Cerebellar nuclear complex (tissue), 1 donor: Measurements from ENCODE around the gene AKAP13.
"Not testable (repeated sequence)": the region's sequence is repeated elsewhere in the genome, so short reads cannot be mapped to it uniquely, and the experiment has no call there.

Experiments used
- DNase-seq, 2 experiments: peaks; one replicate each; lab custom pipeline; 2025; lab: John Stamatoyannopoulos, UW

The AKAP13 gene

DNA sequence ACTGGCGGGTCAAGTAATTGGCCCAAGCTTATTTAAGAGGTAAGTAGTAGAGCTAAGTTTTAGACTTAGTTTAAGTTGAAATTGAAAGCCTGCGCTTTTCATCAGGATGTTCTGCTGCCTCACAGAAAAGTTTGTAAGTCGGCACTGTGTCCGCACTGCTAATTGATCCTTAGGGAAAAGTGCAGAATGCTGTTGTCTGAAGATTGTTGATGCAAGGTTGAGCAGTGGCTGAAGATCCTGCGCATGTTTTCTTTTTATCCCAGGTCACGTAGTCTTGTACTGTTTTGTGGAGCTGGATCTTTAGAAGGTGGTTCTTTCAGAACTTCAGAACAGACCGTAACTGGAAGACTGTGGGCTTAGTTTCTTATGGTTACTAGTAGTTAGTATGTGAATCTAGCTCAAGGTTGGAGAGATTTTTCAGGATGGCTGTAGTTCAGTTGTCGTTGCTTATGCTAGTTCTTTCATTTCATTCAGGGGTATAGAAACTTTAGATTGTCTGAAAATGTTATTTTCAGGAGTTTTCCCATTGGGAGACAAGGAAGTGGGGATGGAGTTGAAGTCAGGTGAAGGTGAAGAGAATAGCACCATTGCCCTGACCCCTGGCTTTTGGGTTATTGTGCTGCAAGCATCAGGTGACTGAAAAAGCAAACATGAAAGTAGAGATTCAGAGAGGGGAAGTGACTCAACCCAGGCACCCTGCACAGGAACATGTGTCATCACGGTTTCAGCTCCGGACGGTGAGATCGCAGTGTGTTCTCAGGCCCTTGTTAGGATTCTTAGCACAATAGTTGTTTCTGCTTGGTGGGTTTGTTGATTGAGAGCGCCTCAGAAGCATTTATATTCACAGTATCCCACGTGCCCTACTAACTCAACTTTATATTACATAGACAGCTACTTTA is 32.8 kb downstream of the AKAP13 start:
- no peak for DNase-seq

DNA sequence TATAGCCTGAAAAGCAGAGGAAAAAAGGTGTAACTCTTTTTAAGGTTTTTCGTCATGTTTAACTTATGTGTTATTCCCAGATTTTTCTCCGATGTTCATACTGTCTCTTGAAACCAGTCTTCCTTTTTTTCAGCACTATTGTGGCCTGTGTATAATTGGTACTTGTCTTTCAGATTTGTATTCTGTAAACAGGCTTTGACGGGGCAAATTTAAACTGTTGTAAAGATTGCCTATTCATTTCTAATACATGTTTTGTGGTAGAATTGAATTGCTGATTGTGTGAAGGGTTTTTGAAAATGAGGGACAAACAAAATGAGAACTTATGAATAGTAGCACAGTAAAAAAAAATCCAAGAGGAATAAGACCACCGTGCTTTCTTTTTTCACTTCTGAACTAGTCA is 33.6 kb downstream of the AKAP13 start:
- DNase-seq = no peak

DNA sequence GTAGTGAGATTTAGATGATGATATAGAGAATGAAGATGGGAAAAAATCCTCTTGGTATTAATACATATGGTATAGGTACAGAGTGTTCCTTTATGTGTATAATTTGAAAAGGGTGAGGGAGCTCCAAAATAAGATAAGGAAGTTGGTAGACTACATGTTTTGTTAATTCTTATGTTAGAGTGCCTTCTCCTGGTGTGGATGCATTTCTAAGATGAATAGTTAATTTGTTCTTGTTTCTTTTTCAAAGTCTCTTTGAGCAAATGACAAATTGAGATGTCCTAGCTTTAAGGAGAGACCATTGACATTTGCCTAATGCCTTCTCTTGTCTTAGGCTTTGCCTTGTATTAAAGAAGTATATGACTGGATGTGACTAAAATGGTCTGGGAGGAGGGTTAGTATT is 34.1 kb downstream of the AKAP13 start:
- DNase-seq = no peak

DNA sequence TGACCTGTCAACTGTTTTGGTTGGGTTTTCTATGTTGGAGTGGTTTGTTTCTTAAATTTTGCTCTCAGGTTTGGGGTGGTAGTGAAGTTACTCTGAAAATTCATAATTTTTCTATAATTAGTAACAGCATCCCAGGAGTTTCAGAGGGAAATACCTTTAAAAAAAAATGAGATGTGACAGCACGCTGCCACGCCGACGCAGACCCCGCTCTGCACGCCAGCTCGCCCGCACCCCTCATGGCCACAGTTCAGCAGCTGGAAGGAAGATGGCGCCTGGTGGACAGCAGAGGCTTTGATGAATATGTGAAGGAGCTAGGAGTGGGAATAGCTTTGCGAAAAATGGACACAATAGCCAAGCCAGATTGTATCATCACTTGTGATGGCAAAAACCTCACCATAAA is 34.6 kb downstream of the AKAP13 start:
- no peak for DNase-seq

DNA sequence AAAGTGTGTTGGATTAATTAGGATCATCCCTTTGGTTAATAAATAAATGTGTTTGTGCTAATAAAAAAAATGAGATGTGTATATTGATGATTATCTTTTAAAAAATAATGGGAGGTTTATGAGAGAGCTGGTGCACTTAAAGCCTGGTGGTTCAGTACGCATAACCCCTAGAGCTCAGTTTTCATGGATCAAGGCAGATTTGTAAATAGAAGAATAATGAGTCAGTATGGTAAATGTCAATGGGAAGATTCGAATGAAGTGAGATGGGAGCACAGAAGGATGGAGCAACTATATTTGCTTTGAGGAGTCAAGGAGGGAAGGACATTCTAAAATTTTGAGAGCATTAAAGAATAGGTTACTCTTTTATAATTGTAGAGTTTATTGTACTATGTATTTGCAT is 35.4 kb downstream of the AKAP13 start:
- DNase-seq = no peak

DNA sequence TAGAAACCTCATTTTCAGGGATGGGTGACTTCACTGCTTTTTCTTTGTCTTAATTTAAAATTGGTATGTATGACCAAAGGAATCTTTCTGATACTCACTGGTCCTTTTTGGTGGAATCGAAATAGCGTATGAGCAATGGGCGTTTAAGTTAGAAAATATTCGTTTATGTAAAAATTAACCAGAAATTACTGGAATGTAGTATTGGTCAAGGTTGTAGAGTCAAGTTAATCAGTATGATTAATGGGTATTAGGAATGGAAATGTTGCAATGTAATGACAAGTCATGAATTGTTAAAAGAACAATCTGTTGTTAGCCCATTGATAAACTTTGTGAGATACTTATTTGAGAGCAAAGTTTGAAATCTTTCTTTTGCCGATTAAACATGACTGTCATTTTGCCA is 36.9 kb downstream of the AKAP13 start:
- DNase-seq = no peak

DNA sequence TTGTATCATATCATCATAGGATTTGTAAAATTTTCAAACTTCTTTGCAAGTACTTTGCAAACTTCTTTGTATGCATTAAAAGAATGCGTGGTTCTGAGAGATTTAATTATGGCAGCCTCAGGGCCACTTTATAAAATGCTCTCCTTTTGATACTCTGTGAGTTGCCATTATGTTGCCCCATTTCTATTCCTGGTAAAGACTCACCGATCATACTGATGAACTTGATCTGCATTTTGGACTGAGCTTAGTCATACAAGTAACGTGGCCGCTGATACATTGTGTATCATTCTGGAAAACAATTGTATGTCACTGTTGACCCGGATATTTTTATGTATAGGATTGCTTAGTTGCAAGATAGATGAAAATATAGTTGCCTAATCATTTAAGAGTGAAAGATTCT is 38.8 kb downstream of the AKAP13 start:
- DNase-seq = no peak

DNA sequence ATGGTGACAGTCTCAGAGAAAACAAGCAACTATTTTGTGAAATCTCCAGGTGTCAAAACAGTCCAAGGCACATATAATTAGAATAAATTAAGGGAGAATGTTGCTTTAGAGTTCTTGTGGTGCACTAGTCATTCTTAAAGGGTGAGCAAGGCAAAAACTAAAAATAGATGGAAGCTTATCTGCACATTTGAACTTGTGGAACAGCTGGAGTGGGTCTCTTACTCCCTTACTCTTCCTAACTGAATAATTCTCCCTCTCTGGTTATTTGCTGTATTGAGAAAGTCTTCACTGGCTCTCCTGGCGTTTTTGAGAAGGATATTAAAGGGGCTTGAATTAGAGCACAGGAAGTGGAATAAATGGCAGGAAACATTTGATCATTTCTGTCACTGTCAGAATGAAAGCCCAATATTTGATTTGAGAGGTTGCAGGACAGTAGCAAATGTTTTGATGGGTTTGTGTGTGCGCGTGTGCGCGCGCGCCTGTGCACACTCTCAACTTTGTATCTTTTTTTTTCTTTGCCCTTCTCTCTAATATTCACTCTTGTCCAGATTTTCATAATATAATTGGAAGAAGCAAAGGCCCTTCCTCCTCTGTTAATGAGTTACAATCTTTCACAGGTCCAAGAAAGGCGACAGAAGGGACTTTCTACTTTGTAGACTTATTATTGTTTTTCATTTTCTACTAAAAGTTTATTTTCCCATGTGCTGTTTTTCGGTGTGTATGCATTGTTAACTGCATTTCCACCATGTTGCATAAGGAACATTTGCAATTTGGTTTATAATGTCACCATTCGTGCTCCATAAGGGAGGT is 40.9 kb downstream of the AKAP13 start:
- DNase-seq = no peak

DNA sequence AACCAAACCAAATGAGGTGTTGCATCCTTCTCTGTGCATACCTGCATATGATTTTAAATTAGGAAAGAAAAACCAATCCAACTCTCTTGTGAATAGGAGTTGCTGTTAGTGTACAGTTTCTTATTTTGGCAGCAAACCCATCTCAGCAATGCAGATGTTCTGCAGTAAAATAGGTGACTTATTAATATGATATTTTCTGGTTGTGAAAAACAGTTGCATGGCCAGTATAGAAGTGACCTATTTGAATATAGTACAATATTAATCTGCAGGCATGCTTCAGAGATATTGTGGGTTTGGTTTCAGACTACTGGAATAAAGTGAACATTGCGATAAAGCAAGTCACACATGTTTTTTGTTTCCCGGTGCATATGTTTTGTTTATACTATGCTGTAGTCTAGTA is 42.2 kb downstream of the AKAP13 start:
- DNase-seq = no peak

DNA sequence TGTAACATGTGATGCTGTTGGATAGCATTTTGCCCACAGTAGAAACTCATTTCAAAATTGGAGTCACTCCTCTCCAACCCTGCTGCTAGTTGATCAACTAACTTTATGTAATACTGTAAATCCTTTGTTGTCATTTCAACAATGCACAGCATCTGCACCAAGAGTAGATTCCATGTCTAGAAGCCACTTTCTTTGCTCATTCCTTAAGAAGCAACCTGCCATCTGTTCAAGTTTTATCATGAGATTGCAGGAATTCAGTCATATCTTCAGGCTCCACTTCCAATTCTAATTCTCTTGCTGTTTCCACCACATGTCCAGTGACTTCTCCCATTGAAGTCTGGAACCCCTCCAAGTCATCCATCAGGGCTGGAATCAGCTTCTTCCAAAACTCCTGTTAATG is 42.9 kb downstream of the AKAP13 start:
- DNase-seq = no peak

DNA sequence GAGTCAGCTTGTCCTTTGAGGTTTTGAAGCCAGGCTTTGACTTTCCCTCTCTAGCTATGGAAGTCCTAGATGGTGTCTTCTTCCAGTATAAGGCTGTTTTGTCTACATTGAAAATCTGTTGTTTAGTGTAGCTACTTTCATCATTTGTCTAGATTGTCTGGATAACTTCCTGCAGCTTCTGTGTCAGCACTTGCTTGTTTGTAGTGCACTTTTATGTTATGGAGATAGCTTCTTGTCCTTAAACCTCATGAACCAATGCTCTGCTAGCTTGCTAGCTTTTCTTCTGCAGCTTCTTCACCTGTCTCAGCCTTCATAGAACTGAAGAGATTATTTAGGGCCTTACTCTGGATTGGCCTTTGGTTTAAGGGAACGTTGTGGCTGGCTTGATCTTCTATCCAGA is 43.8 kb downstream of the AKAP13 start:
- no peak for DNase-seq

DNA sequence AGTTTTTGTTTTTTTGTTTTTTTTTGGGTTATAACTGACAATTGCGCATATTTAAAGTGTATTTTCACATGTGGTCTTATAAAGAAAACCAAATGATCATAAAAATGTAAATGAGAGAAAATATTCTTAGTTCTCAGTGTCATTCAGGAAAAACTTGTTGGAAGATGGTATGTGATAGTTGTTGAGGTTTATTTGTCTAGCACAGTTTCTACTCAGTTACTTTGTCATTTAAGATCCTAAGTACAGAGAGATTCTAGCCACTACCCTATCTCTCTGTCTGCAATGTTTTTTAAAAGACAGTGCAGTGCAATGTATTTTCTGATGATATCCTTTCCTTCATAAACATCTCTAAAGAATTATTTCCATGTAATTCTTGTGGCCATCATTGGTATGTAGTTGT is 46.1 kb downstream of the AKAP13 start:
- DNase-seq = no peak

DNA sequence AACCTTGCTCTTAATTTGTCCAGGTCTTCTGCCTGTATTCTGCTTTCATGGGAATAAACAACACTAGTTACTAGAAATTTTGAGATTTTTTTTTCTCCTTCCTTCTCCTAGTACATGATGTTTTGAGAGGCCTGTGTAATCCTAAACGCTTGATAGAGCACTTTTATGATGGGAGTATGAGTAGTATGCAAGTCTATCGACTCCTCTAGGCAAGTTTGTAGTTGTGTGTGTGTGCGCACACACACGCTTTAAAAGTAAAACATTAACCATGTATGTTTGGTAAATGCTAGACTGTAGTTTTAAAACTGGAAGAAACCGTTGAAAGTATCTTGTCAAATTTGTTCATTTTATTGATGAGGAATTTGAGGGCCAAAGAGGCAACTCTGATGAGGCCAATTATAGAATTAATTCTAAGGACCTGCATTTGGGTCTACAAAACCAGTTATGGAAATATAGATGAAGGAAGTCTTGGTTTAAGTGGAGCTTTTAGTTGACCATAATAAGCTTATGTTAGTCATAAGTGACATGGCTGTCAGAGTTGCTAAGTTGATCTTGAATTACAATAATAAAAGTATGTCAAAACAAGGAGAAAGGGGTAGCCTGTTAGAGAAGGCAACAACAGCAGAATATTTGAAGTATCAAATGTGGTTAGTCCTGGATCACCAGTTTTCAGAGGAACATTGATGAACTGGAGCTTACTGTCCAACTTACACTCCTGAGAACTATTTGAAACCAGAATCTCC is 47.1 kb downstream of the AKAP13 start:
- no peak for DNase-seq

DNA sequence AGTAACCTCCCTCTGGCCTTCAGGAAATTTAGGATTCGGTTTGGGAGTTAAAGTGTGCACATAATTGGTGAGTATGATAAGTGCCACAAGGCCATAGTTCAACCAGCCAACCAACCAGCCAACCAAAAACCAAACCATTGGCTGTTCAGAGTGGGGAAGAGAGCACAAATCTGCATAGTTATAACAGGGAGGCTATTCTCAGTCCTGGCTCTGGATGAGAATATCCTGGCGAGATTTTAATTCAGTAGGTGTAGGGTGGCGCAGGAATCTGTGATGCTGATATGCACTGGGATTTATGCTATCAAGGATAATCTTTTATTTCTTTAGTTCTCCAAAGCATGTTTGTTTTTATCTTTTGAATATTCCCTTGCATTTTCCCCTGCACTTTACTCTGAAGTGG is 49.1 kb downstream of the AKAP13 start:
- DNase-seq = no peak

DNA sequence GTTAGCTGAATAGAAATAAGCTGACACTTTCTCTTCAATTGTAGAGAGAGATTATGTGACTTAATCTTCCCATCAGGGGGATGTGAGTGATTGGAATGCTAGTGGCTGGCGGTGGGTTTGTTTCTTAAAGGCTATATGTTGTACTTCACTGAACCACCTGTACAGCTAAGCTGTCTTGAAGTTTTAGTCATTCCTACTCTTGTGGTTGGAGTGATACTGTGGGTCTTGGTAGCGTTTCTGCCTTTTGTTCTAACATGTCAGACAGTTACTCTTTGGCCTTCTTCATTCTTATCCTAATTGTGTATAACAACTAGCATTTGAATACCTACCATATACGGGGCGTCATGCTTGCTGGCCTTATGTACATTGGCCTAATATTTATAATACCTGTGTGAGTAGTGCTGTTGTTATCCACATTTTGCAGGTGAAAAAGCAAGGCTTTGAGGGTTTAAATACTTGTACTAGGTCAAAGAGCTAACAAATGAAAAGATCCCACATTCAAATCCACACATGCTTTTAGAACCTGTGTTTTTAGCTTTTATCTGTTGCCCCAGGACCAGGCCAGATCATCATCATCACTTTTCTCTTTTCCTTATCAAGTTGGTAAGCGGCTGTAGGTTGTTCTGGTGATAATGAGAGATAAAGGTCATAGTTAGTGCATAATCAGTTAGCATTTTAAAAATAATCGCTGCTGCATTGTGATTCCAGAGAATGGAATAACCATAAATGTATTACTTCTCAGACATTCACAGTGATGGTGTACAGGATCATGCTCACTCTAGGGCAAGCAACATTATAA is 50.2 kb downstream of the AKAP13 start:
- DNase-seq = no peak

DNA sequence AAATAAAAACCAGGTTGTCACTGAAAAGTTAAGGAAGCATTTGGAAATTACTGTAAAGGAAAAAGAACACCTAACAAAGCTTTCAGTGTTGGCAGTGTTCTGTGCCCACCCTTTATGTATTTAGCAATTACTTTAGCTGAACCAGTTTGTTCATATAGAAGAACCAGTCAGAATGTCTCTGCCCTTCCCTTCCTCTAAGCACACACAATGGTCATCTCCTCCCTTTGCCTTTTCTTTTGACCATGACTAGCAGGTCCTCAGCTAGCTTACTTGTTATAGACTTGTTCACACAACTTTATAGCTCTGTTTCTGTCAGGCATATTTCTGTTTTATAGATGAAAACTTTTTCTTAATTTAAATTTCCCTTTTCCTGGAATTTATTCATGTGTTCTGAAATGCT is 59.6 kb downstream of the AKAP13 start:
- DNase-seq = no peak

DNA sequence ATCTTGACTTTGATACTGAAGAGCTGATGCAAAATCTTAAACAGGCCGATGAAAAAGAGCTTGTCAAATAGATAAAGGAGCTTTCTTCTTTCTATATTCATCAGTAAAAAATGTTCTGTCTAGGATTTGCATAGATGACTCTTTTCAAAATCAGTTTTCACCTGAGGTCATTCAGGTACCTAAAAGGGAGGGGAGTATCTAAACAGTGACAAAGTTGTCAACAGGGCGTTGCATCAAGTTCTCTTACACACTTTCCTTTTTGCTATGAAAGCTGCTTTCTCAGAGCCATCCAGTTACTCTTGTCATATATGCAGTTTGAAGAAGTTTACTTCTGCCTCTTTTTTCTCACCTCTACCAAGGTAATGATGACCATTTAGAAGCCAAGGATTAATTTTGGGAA is 60.0 kb downstream of the AKAP13 start:
- DNase-seq = no peak

DNA sequence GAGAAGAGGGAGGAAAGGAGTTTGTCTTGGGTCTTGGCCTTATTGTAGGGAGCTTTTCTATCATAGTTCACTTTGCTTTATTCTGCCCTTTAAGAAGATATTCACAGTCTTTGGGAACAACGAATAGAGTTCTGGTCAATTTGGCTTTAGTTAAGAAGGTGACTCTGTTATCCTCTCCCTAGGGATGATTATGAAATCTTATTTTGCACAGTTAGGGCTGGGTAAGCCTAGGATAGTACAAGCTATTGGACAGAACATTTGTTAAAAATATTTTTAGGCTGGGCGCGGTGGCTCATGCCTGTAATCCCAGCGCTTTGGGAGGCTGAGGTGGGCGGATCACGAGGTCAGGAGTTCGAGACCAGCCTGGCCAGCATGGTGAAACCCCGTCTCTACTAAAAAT is 61.5 kb downstream of the AKAP13 start:
- DNase-seq = not testable (repeated sequence)

DNA sequence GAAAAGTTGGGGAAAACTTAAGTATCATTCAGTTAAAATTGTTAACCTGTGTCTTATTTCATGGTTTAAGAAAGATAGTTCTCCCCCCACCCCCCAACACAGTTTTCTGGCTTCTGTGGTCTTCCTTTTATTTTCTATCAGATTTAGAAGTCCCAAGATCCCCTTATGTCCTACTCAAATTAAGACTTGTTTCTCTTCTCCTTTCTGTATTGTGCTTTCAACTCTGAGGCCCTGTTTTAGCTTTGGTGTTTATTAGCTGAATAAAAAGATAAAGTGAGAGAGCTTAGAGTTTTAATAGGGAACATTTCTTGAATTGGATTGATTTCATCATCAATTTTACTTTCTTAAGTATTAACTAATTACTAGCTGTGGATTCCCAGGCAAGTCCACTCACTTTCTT is 62.6 kb downstream of the AKAP13 start:
- DNase-seq = no peak

DNA sequence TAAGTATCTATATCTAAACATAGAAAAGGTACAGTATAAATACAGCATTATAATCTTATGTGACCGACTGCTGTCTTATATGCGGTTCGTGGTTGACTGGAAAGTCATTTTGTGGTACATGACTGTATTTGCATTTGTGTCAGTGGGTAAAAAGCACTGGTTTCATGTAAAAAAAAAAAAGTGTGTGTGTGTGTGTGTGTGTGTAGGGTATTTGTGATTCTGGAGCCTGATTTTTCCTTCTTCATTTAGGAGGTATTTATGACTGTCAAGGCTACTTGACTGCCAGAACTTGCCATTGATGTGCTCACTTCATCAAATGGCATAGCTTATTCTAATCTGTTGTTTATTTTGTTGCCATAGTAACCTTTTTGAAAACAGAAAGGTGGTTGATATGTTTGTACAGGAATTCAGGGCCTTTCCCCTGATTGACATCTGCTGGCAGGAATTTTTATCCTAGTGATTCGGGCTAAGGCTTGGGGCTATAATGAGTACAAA is 63.2 kb downstream of the AKAP13 start:
- DNase-seq = no peak

DNA sequence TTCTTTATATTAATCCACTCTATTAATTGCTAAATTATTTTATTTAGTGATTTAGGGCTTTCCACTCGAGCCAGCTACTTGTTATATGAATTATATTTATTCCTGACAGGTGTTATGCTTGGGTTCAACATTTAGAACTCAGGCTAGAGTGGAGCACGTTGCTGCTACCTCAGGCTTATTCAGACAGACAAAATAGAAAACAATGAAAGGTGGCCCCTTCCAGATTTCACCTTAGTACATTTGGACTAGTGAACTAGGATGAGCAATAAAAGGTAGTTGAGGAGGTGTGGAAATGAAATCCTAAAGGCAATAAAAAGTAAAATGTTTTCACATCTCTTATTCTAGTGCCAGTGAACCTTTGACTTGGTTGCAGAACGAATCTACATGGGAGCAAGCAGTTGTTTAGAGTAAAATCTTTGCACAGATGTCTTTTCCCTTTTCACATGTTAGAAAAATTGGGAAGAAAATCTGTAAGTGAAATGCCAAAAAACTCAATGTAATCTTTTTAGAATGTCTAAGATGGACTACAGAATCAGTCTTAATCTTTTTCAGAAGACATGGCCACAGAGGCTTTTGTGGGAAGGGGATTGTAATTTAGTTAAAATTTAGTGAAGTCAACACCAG is 63.8 kb downstream of the AKAP13 start:
- no peak for DNase-seq
